HCT116 (cell line): ENCODE measurements around the gene CD74. TPM values are rescaled to one million over a fixed set of nuclear protein-coding genes. Genes with fewer than 3 reads are reported as not detected.

Source experiments
- ATAC-seq: fragments of 200-7000 bp; cut with Tn5 transposase; 2 replicates; pipeline ENCODE4 v1.9.1; 2020; ENCODE audit warnings: mild to moderate bottlenecking, moderate library complexity
- BruUV-seq: library from RNA; stranded (reverse); fragments of 400-500 nt; replicated peaks from 2 replicates; lab custom pipeline; 2021; lab: Mats Ljungman, UMichigan
- CTCF ChIA-PET: fragments of 300-600 bp; sonication (Branson Sonifier 250); formaldehyde crosslinking; loops from one replicate; lab custom pipeline; 2021; ENCODE audit warnings: antibody characterized with exemption; lab: Charles Lee
- POLR2A ChIA-PET: fragments of 300-600, 350-600 bp; sonication (Branson Sonifier 250); formaldehyde crosslinking; loops from one replicate; lab custom pipeline; 2021; ENCODE audit warnings: antibody characterized with exemption; lab: Charles Lee
- RAD21 ChIA-PET, 2 experiments: fragments of 300-600 bp; sonication (Branson Sonifier 250); formaldehyde crosslinking; loops; one replicate each; lab custom pipeline; 2023; ENCODE audit warnings: low total read pairs in 2 of 2; ENCODE audit not compliant: uncharacterized antibody in 2 of 2, unreplicated experiment in 2 of 2, low non-redundant PET in 1 of 2; lab: Charles Lee
- DNase-seq: peaks from one replicate; pipeline ENCODE4 v3.0.0-alpha.2; 2010; ENCODE audit warnings: low read depth, low spot score
- H2AFZ ChIP-seq: fragments of 200-600 bp; shearing (Covaris generic), sonication (generic); 2 replicates; pipeline ENCODE4 v1.6.1; 2017; ENCODE audit warnings: low read depth, mixed run types, mixed read lengths, antibody characterized with exemption, low read length; ENCODE audit not compliant: poor library complexity, severe bottlenecking
- H3K27ac ChIP-seq: 2 replicates; pipeline ENCODE4 v1.5.1; 2012; ENCODE audit warnings: low read depth, low read length
- H3K27me3 ChIP-seq: fragments of 200-600 bp; sonication (generic); 2 replicates; pipeline ENCODE4 v1.6.1; 2016; ENCODE audit warnings: mixed run types, low read length, mixed read lengths; ENCODE audit not compliant: insufficient read depth
- H3K36me3 ChIP-seq, 2 experiments: fragments of 200-500 bp in 1 of 2; fragments of 200-600 bp in 1 of 2; sonication (Bioruptor generic) in 1 of 2; sonication (generic) in 1 of 2; 2 replicates each; pipeline versions ENCODE4 v1.5.1 to v1.6.1; 2014 to 2016; ENCODE audit warnings: low read length in 2 of 2, inconsistent platforms in 1 of 2, mixed read lengths in 1 of 2, mixed run types in 1 of 2; ENCODE audit not compliant: insufficient read depth in 2 of 2, control insufficient read depth in 1 of 2
- H3K4me1 ChIP-seq, 2 experiments: fragments of 200-600 bp in 1 of 2; sonication (generic) in 1 of 2; 2 replicates each; pipeline versions ENCODE4 v1.5.1 to v1.6.1; 2012 to 2017; ENCODE audit warnings: low read length in 2 of 2, inconsistent platforms in 1 of 2, mild to moderate bottlenecking in 1 of 2, mixed read lengths in 1 of 2, mixed run types in 1 of 2, moderate library complexity in 1 of 2; ENCODE audit not compliant: insufficient read depth in 2 of 2, control insufficient read depth in 1 of 2
- H3K4me2 ChIP-seq: fragments of 200-600 bp; sonication (generic); 2 replicates; pipeline ENCODE4 v1.6.1; 2017; ENCODE audit warnings: mixed run types, low read length, mixed read lengths
- H3K4me3 ChIP-seq, 2 experiments: fragments of 200-600 bp in 1 of 2; sonication (generic) in 1 of 2; replicated peaks in 1 of 2; 2 replicates each; pipeline ENCODE4 v1.5.1; 2011 to 2016; ENCODE audit warnings: low read length in 2 of 2, control low read depth in 1 of 2, low read depth in 1 of 2, mild to moderate bottlenecking in 1 of 2, mixed read lengths in 1 of 2, mixed run types in 1 of 2
- H3K79me2 ChIP-seq: fragments of 200-600 bp; sonication (generic); 2 replicates; pipeline ENCODE4 v1.6.1; 2017; ENCODE audit warnings: mild to moderate bottlenecking, mixed run types, low read length, moderate library complexity, mixed read lengths; ENCODE audit not compliant: insufficient read depth
- H3K9ac ChIP-seq: fragments of 200-600 bp; sonication (generic); 2 replicates; pipeline ENCODE4 v1.6.1; 2016; ENCODE audit warnings: low read length, mixed read lengths
- H3K9me2 ChIP-seq: fragments of 200-600 bp; sonication (generic), shearing (Covaris generic); 2 replicates; pipeline ENCODE4 v1.6.1; 2017; ENCODE audit warnings: mixed run types, mild to moderate bottlenecking, moderate library complexity; ENCODE audit not compliant: insufficient read depth
- H3K9me3 ChIP-seq, 2 experiments: fragments of 200-500 bp in 1 of 2; fragments of 200-600 bp in 1 of 2; sonication (Bioruptor generic) in 1 of 2; sonication (generic) in 1 of 2; 2 replicates each; pipeline ENCODE4 v1.6.1; 2014 to 2017; ENCODE audit warnings: low read length in 2 of 2, mixed read lengths in 2 of 2, inconsistent platforms in 1 of 2, low read depth in 1 of 2, mild to moderate bottlenecking in 1 of 2, mixed run types in 1 of 2, moderate library complexity in 1 of 2; ENCODE audit not compliant: control insufficient read depth in 1 of 2, insufficient read depth in 1 of 2
- H4K20me1 ChIP-seq: fragments of 200-600 bp; sonication (generic), shearing (Covaris generic); 2 replicates; pipeline ENCODE4 v1.6.1; 2017; ENCODE audit warnings: mixed run types, mild to moderate bottlenecking, moderate library complexity; ENCODE audit not compliant: insufficient read depth
- ATF3 ChIP-seq: IDR thresholded peaks from 2 replicates; pipeline ENCODE4 v1.6.1; 2012
- CBX3 ChIP-seq: IDR thresholded peaks from 2 replicates; pipeline ENCODE4 v1.6.1; 2012; ENCODE audit warnings: low read depth
- CEBPB ChIP-seq: IDR thresholded peaks from 2 replicates; pipeline ENCODE4 v1.6.1; 2012; ENCODE audit warnings: low read depth
- CTCF ChIP-seq, 3 experiments: fragments of 200-600 bp in 1 of 3; sonication (generic) in 1 of 3; IDR thresholded peaks in 2 of 3; conservative IDR thresholded peaks in 1 of 3; 2 replicates each; pipeline ENCODE4 v1.5.1; 2012 to 2017; ENCODE audit warnings: low read depth in 2 of 3, low read length in 2 of 3, antibody characterized with exemption in 1 of 3, borderline replicate concordance in 1 of 3, control low read depth in 1 of 3, mild to moderate bottlenecking in 1 of 3, mixed read lengths in 1 of 3, mixed run types in 1 of 3, moderate library complexity in 1 of 3; ENCODE audit not compliant: insufficient read depth in 1 of 3
- ELF1 ChIP-seq: IDR thresholded peaks from 2 replicates; pipeline ENCODE4 v1.6.1; 2012; ENCODE audit warnings: low read depth, borderline replicate concordance
- EZH2 ChIP-seq: fragments of 200-600 bp; sonication (generic); IDR thresholded peaks from 2 replicates; pipeline ENCODE4 v1.6.1; 2017; ENCODE audit warnings: antibody characterized with exemption, mixed run types
- EZH2phosphoT487 ChIP-seq: fragments of 200-600 bp; IDR thresholded peaks from 2 replicates; pipeline ENCODE4 v1.6.1; 2018; ENCODE audit warnings: antibody characterized with exemption, borderline replicate concordance
- FOSL1 ChIP-seq: IDR thresholded peaks from 2 replicates; pipeline ENCODE4 v1.6.1; 2012; ENCODE audit warnings: low read depth
- JUND ChIP-seq: IDR thresholded peaks from 2 replicates; pipeline ENCODE4 v1.6.1; 2012
- POLR2A ChIP-seq: IDR thresholded peaks from 2 replicates; pipeline ENCODE4 v1.7.0; 2011; ENCODE audit warnings: borderline replicate concordance; ENCODE audit not compliant: insufficient read depth, insufficient read length; ENCODE audit errors: extremely low read depth
- REST ChIP-seq: IDR thresholded peaks from 2 replicates; pipeline ENCODE4 v1.6.1; 2012; ENCODE audit warnings: low read depth
- SIN3A ChIP-seq: IDR thresholded peaks from 2 replicates; pipeline ENCODE4 v1.6.1; 2012; ENCODE audit warnings: low read depth
- SP1 ChIP-seq: IDR thresholded peaks from 2 replicates; pipeline ENCODE4 v1.6.1; 2012; ENCODE audit warnings: low read depth
- YY1 ChIP-seq: IDR thresholded peaks from 2 replicates; pipeline ENCODE4 v1.6.1; 2011; ENCODE audit warnings: low read length, low read depth, moderate library complexity, mild to moderate bottlenecking; ENCODE audit not compliant: insufficient replicate concordance; ENCODE audit errors: extremely low read depth
- ZNF274 ChIP-seq: fragments of 200-500 bp; sonication (Bioruptor generic); IDR thresholded peaks from 2 replicates; pipeline ENCODE4 v1.6.1; 2014; ENCODE audit warnings: mild to moderate bottlenecking, low read depth, low read length, inconsistent platforms
- intact Hi-C: fragments of 100-400 bp; cut with micrococcal nuclease; formaldehyde crosslinking; loops from 2 replicates; pipeline ENCODE4 v1.10.0; 2022
- total RNA-seq: library from RNA; stranded (reverse); gene quantifications from one replicate; pipeline ENCODE4 v1.2.1, GENCODE V29; 2021; ENCODE audit not compliant: unreplicated experiment

The CD74 gene
- total RNA-seq, 1 experiment from 2014 or later: 8.9 TPM

- DNase-seq (no peak), ATAC-seq (no peak)
- H3K9me2 ChIP-seq: no peaks in the 10 kb centered on the region
- H3K79me2 ChIP-seq: no peaks in the 10 kb centered on the region
- H2AFZ ChIP-seq: no peak overlapping the region
- ChIA-PET RAD21 (no interaction called here), POLR2A (interaction anchor here (0.9 kb wide), 1 partner anchor 11 kb away, joined by 4 read pairs; no protein-coding TSS in a partner anchor), CTCF (interaction anchor here (0.5 to 1.1 kb wide), 2 partner anchors 83 to 279 kb away, joined by 3 to 5 read pairs; no protein-coding TSS in a partner anchor)
- H3K27me3 ChIP-seq: no peaks in the 10 kb centered on the region
- peaks cover 20 to 26% of the 10 kb centered on the region in 2 experiments for H3K4me1 ChIP-seq
- no peaks in the 10 kb centered on the region for H3K9me3 ChIP-seq
- no peak overlapping the region for H3K4me3 ChIP-seq
- no peak for TF ChIP-seq YY1
- TF ChIP-seq REST: no peak
- no peak for TF ChIP-seq EZH2
- no peak for TF ChIP-seq ELF1
- TF ChIP-seq EZH2phosphoT487: no peak
- no peak for TF ChIP-seq CBX3
- no peak for TF ChIP-seq FOSL1
- no peak for TF ChIP-seq POLR2A
- TF ChIP-seq SP1: no peak
- TF ChIP-seq CEBPB: no peak
- no peak for TF ChIP-seq JUND
- TF ChIP-seq CTCF (IDR thresholded peaks at IDR 0.05 in 2 of 3, conservative IDR thresholded peaks at IDR 0.05 in 1 of 3; ENCODE audit: borderline replicate concordance in 1 of 3, insufficient read depth in 1 of 3, low read depth in 2 of 3, low read length in 2 of 3): no peak
- no peak for TF ChIP-seq ZNF274
- no peak for TF ChIP-seq ATF3
- TF ChIP-seq SIN3A: no peak
- peak overlapping the region; percentile 3; the same call in 1 of the 2 replicates for H3K4me2 ChIP-seq
- BruUV-seq: no TSS peak
- no peak overlapping the region for H3K9ac ChIP-seq
- intact Hi-C loops: no loop called here
- H4K20me1 ChIP-seq: no peaks in the 10 kb centered on the region
- no peaks in the 10 kb centered on the region for H3K36me3 ChIP-seq
- H3K27ac ChIP-seq: no peak overlapping the region; the same call in 1 of the 2 replicates
Measured at GRCh38 chr5:150461231-150461630, 48.5 kb upstream of the CD74 start.
